ENCODE results near the gene VDR.

VDR gene

DNA sequence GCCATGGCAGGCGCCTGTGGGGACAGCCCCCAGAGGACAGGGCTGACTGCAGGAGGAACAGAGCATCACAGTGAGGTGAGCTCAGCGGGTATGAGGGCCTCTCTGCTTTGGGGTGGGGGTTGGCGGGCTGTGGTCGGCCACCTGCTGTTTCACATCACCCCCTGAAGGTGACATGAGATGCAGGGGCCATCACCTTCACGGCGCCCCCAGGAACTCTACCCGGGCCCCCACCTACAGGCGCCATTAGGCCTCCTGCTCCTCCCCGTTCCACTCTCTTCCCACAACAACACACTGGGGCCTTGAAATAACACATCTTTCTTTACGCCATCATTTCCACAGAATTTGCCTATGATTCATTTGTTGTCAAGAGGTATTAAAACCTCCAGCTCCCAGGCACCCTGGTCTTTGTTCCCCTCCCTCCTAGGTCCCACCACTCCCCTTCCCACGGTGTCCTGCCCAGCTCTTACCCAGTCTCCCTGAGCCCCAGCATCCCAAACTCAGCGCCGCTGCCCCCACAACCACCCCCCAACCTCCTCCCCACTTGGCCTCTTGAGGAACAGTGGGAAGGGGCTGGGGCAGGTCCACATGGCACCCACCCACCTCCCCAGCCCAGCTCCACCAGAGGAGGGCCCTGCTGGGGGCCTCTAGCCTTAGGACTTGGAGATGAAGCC is 72.4 kb downstream of the VDR start:
- no peak for DNase-seq (ENCODE audit: low read depth)
- no peak overlapping the region for H3K4me3 ChIP-seq (ENCODE audit: low read depth, low read length)
- TF ChIP-seq, protein P1, sequence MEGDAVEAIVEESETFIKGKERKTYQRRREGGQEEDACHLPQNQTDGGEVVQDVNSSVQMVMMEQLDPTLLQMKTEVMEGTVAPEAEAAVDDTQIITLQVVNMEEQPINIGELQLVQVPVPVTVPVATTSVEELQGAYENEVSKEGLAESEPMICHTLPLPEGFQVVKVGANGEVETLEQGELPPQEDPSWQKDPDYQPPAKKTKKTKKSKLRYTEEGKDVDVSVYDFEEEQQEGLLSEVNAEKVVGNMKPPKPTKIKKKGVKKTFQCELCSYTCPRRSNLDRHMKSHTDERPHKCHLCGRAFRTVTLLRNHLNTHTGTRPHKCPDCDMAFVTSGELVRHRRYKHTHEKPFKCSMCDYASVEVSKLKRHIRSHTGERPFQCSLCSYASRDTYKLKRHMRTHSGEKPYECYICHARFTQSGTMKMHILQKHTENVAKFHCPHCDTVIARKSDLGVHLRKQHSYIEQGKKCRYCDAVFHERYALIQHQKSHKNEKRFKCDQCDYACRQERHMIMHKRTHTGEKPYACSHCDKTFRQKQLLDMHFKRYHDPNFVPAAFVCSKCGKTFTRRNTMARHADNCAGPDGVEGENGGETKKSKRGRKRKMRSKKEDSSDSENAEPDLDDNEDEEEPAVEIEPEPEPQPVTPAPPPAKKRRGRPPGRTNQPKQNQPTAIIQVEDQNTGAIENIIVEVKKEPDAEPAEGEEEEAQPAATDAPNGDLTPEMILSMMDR (conservative IDR thresholded peaks at IDR 0.05; ENCODE audit: low read depth, low read length): no peak

DNA sequence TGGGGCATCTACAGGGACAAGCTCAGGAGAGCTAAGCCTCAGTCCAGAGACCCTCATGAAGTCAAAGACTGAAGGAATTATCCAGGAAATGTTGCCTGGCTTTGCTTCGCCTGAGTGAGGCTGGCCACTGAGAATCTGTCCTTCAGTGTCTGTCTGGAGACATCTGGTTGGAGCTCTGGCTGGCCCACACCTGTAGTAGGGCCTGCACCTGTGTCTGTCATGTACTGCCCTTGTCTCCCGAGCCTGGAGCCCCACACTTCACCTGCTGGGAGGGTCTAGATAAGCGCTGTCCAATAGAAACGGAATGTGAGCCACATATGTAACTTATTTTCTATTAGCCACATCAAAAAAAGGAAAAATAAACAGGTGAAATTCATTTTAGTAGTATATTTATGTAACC is 75.2 kb downstream of the VDR start:
- TF ChIP-seq, protein P1 (conservative IDR thresholded peaks at IDR 0.05; ENCODE audit: low read depth, low read length): no peak
- no peak overlapping the region for H3K4me3 ChIP-seq (ENCODE audit: low read depth, low read length)
- DNase-seq (ENCODE audit: low read depth): no peak

DNA sequence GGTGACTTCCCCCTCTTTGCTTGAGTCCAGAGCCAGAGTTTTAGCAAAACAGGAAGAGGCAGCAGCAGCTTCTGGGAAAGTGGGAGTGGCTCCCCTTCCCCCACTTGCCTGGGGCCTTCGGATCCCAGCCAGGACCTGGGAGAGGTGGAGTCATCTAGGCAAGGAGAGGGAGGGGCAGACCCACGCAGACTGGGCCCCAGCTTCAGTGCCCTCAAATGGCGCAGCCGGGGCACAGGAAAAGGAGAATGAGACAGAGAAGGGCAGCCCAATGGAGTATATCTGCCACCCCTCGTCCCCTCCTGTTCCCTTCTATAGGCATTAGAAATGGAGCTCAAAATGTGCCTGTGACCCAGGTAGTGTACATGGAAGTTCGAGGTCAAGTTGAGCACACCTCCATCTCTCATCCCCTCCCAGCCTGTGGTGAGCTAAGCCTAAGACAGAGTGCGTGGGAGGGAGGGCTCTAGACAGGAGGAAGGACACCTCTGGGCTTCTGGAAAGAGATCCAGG is 75.8 kb downstream of the VDR start:
- DNase-seq (ENCODE audit: low read depth): peak; percentile 60
- no peak overlapping the region for H3K4me3 ChIP-seq (ENCODE audit: low read depth, low read length)
- TF ChIP-seq, protein P1 (conservative IDR thresholded peaks at IDR 0.05; ENCODE audit: low read depth, low read length): no peak

DNA sequence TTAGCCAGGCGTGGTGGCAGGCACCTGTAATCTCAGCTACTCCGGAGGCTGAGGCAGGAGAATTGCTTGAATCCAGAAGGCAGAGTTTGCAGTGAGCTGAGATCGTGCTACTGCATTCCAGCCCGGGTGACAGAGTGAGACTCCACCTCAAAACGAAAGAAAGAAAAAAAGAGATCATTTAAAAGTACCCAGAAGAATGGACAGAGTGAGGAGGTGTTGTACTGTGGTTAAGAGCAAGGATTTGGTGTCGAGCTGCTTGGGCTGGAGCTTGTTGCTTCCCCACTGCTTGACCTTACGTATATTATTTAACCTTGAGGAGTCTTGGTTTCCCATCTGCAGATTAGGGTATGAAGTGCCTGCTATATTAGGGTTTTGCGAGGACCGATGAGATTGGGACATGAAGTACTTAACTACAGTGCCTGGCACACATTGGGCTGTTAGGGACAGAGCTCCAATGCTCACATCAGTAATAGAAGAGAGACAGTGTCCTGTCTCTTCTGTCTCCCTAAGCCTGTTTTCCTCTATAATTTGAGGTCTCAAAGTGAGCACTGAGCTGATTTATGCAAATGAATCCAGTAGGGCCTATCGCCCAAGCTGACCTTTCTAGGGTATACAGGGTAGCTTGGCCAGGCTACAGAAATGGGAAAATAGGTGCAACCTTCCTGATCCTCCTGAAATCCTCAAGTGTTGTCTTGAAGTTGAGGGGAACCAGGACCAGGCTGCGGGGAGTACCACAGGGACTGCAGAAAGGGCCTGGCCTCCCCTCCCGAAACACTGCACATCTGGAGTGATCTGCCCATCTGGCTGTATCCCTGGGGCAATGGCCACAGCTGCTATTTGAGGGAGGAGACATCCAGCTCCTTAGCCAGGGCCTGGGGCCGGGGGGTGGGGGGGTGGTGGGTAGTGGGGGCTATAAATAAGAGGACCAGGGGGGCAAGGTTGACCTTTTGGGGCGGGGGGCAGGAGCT is 76.5 kb downstream of the VDR start:
- TF ChIP-seq, protein P1 (conservative IDR thresholded peaks at IDR 0.05; ENCODE audit: low read depth, low read length): no peak
- no peak for DNase-seq (ENCODE audit: low read depth)
- no peak overlapping the region for H3K4me3 ChIP-seq (ENCODE audit: low read depth, low read length)

DNA sequence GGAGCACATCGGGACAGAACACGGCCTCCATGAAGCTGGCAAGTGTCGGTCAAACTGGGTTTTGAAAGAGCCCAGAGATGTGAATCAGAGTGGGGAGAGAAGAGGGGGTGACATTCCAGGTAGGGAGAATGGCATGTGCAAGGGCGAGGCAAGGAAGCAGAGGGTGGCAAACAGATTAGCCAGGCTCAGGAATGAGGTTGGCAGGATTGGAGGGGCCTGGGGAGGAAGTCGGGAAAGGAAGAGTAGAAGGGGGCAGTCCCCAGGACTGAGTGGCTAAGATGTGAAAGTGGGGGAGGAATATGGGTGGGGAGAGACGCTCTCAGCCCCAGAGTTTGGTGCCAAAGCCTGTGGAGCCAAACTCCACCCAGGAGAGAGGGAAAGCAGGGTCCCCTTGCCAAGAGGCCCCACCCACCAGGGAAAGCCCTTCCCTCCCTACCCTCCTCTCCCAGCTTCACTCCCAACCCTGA is 79.6 kb downstream of the VDR start:
- no peak for DNase-seq (ENCODE audit: low read depth)
- H3K4me3 ChIP-seq (ENCODE audit: low read depth, low read length): no peak overlapping the region
- TF ChIP-seq, protein P1 (conservative IDR thresholded peaks at IDR 0.05; ENCODE audit: low read depth, low read length): no peak

DNA sequence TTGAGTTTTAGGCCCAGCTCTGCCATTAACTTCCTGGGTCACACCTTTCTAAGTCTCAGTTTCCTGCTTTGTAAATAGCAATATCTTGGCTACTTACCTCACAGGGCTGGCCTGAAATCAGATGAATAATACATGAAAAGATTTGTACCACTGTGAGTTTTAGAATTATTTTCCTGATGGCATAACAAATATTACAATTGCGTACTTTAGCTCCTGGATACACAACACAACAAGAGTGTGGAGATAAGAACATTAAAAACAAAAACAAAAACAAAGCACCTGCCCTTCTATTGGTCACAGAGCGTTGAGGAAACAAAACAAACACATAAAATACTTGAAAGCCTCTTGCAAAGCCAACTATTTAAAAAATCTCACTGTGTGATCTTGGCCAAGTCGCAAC is 80.2 kb downstream of the VDR start:
- H3K4me3 ChIP-seq (ENCODE audit: low read depth, low read length): no peak overlapping the region
- TF ChIP-seq, protein P1 (conservative IDR thresholded peaks at IDR 0.05; ENCODE audit: low read depth, low read length): no peak
- no peak for DNase-seq (ENCODE audit: low read depth)
